Panc1 (cell line): ENCODE results near the gene ITGA2. TPM values are rescaled to one million over a fixed set of nuclear protein-coding genes. Genes with fewer than 3 reads are reported as not detected.

ENCODE experiments used
- ATAC-seq: fragments of 200-7000 bp; cut with Tn5 transposase; 2 replicates; pipeline ENCODE4 v1.9.1; 2020; ENCODE audit warnings: mild to moderate bottlenecking, moderate library complexity
- BruUV-seq: library from RNA; stranded (reverse); fragments of 400-500 nt; replicated peaks from 2 replicates; lab custom pipeline; 2021; lab: Mats Ljungman, UMichigan
- CTCF ChIA-PET: fragments of 300-600 bp; sonication (Branson Sonifier 250); formaldehyde crosslinking; loops from one replicate; lab custom pipeline; 2022; ENCODE audit warnings: antibody characterized with exemption; lab: Charles Lee
- POLR2A ChIA-PET: fragments of 300-600 bp; sonication (Branson Sonifier 250); formaldehyde crosslinking; loops from one replicate; lab custom pipeline; 2022; ENCODE audit warnings: antibody characterized with exemption; lab: Charles Lee
- DNase-seq: peaks from one replicate; pipeline ENCODE4 v3.0.0-alpha.2; 2010; ENCODE audit warnings: low read depth, low spot score
- H3K27ac ChIP-seq: 2 replicates; pipeline ENCODE4 v1.5.1; 2011; ENCODE audit warnings: mild to moderate bottlenecking, low read length, inconsistent platforms
- H3K27me3 ChIP-seq: fragments of 200-500 bp; sonication (Bioruptor generic); 2 replicates; pipeline ENCODE4 v1.6.0; 2014; ENCODE audit warnings: low read length, inconsistent platforms; ENCODE audit not compliant: control insufficient read depth, insufficient read depth
- H3K36me3 ChIP-seq: fragments of 200-500 bp; sonication (Bioruptor generic); 2 replicates; pipeline ENCODE4 v1.5.1; 2014; ENCODE audit warnings: inconsistent platforms, mild to moderate bottlenecking, low read length, moderate library complexity; ENCODE audit not compliant: control insufficient read depth, insufficient read depth
- H3K4me1 ChIP-seq: 2 replicates; pipeline ENCODE4 v1.5.1; 2011; ENCODE audit warnings: inconsistent platforms, mild to moderate bottlenecking, low read length, moderate library complexity; ENCODE audit not compliant: control insufficient read depth, insufficient read depth
- H3K4me3 ChIP-seq, 2 experiments: 2 replicates each; pipeline ENCODE4 v1.5.1; 2011 to 2012; ENCODE audit warnings: low read depth in 2 of 2, low read length in 2 of 2, mild to moderate bottlenecking in 2 of 2, inconsistent platforms in 1 of 2, moderate library complexity in 1 of 2
- H3K9me3 ChIP-seq: fragments of 200-500 bp; sonication (Bioruptor generic); 2 replicates; pipeline ENCODE4 v1.5.1; 2014; ENCODE audit warnings: low read depth, mild to moderate bottlenecking, inconsistent platforms, low read length, moderate library complexity; ENCODE audit not compliant: control insufficient read depth, insufficient read depth
- CTCF ChIP-seq: fragments of 450-650 bp; IDR thresholded peaks from 2 replicates; pipeline ENCODE4 v1.5.1; 2017; ENCODE audit warnings: mild to moderate bottlenecking
- POLR2AphosphoS5 ChIP-seq: IDR thresholded peaks from 2 replicates; pipeline ENCODE4 v1.6.1; 2012; ENCODE audit warnings: mild to moderate bottlenecking, low read depth, low read length, moderate library complexity
- REST ChIP-seq, 2 experiments: IDR thresholded peaks; 2 replicates each; pipeline ENCODE4 v1.6.1; 2011 to 2012; ENCODE audit warnings: low read depth in 2 of 2, control low read depth in 1 of 2, low read length in 1 of 2, mild to moderate bottlenecking in 1 of 2, moderate library complexity in 1 of 2; ENCODE audit not compliant: insufficient read depth in 1 of 2
- SIN3A ChIP-seq: IDR thresholded peaks from 2 replicates; pipeline ENCODE4 v1.6.1; 2012; ENCODE audit warnings: low read depth, mild to moderate bottlenecking, low read length, moderate library complexity, borderline replicate concordance; ENCODE audit not compliant: insufficient read depth
- TCF7L2 ChIP-seq: IDR thresholded peaks from 2 replicates; pipeline ENCODE4 v1.6.1; 2011; ENCODE audit warnings: mild to moderate bottlenecking, low read depth, low read length, inconsistent platforms
- in situ Hi-C: cut with HindIII; loops from 2 replicates; pipeline ENCODE4 v1.10.0; 2016; ENCODE audit warnings: low sequenced_read_pairs, low pct_unique_long_range_greater_than_20kb
- intact Hi-C: fragments of 100-400 bp; cut with micrococcal nuclease; formaldehyde crosslinking; loops from one replicate; pipeline ENCODE4 v1.10.0; 2022; ENCODE audit not compliant: unreplicated experiment
- total RNA-seq: library from RNA; stranded (reverse); gene quantifications from one replicate; pipeline ENCODE4 v1.2.1, GENCODE V29; 2021; ENCODE audit not compliant: unreplicated experiment

Gene ITGA2
- total RNA-seq, 1 experiment from 2014 or later = 41.8 TPM

GRCh38 chr5:53017383-53017782, 28.2 kb downstream of the ITGA2 start:
- in situ Hi-C loops (no loop called here), intact Hi-C loops (no loop called here)
- H3K4me3 ChIP-seq = no peak overlapping the region
- H3K27me3 ChIP-seq = no peaks in the 10 kb centered on the region
- ChIA-PET CTCF (no interaction called here), POLR2A (interaction anchor here (0.5 kb wide), 1 partner anchor 21 kb away, joined by 3 read pairs; no protein-coding TSS in a partner anchor)
- TF ChIP-seq SIN3A (no peak), TCF7L2 (no peak), POLR2AphosphoS5 (no peak), CTCF (no peak), REST (IDR thresholded peaks at IDR 0.05; ENCODE audit: insufficient read depth in 1 of 2, low read depth in 2 of 2, low read length in 1 of 2) (no peak)
- peaks cover 49% of the 10 kb centered on the region for H3K4me1 ChIP-seq
- DNase-seq (no peak), ATAC-seq (peak; percentile 8)
- no peaks in the 10 kb centered on the region; the same call in 1 of the 2 replicates for H3K36me3 ChIP-seq
- H3K9me3 ChIP-seq = no peaks in the 10 kb centered on the region
- peak overlapping the region; percentile 80 for H3K27ac ChIP-seq
- no TSS peak for BruUV-seq

- in situ Hi-C loops = no loop called here
Measured at GRCh38 chr5:53017794-53018391, 28.7 kb downstream of the ITGA2 start.

More at GRCh38 chr5:53017794-53018391, 28.7 kb downstream of the ITGA2 start:
- Histone ChIP-seq H3K36me3 (no peaks in the 10 kb centered on the region; the same call in 1 of the 2 replicates), H3K27me3 (no peaks in the 10 kb centered on the region), H3K27ac (peak overlapping the region; percentile 80), H3K9me3 (no peaks in the 10 kb centered on the region), H3K4me1 (peaks cover 54% of the 10 kb centered on the region), H3K4me3 (no peak overlapping the region)
- CTCF ChIA-PET = no interaction called here
- ATAC-seq (peak; percentile 36), DNase-seq (no peak)
- BruUV-seq = no TSS peak
- intact Hi-C loops = no loop called here
- POLR2A ChIA-PET = interaction anchor here (0.5 kb wide), 1 partner anchor 21 kb away, joined by 3 read pairs; no protein-coding TSS in a partner anchor
- TF ChIP-seq TCF7L2 (no peak), REST (IDR thresholded peaks at IDR 0.05; ENCODE audit: insufficient read depth in 1 of 2, low read depth in 2 of 2, low read length in 1 of 2) (no peak), CTCF (peak; percentile 58)
